GM12891 (cell line): ENCODE data around the gene SPPL2A.

ENCODE experiments used
- PAX5 ChIP-seq: IDR thresholded peaks from 2 replicates; pipeline ENCODE4 v1.6.1; 2011; ENCODE audit warnings: low read length, moderate library complexity, mild to moderate bottlenecking; ENCODE audit not compliant: insufficient read depth, severe bottlenecking
- POLR2A ChIP-seq: IDR thresholded peaks from 2 replicates; pipeline ENCODE4 v1.6.1; 2011; ENCODE audit warnings: low read depth, low read length, control low read depth
- POLR2AphosphoS5 ChIP-seq: IDR thresholded peaks from 2 replicates; pipeline ENCODE4 v1.6.1; 2011; ENCODE audit warnings: low read depth, low read length, control low read depth
- POU2F2 ChIP-seq: IDR thresholded peaks from 2 replicates; pipeline ENCODE4 v1.6.1; 2011; ENCODE audit warnings: low read depth, mild to moderate bottlenecking, control low read depth, low read length, moderate library complexity
- SPI1 ChIP-seq: IDR thresholded peaks from 2 replicates; pipeline ENCODE4 v1.6.1; 2011; ENCODE audit warnings: low read depth, low read length, control low read depth
- TAF1 ChIP-seq: IDR thresholded peaks from 2 replicates; pipeline ENCODE4 v1.6.1; 2011; ENCODE audit warnings: low read depth, low read length, control low read depth

- no peak for TF ChIP-seq POLR2A
- no peak for TF ChIP-seq TAF1
- no peak for TF ChIP-seq POLR2AphosphoS5
- no peak for TF ChIP-seq POU2F2
- no peak for TF ChIP-seq PAX5
- no peak for TF ChIP-seq SPI1
These were observed 99.6 kb downstream of the SPPL2A start for GRCh38 chr15:50665938-50666337.
